Caco-2 (cell line): ENCODE data around the gene VTI1A. TPM values are rescaled to one million over a fixed set of nuclear protein-coding genes. Genes with fewer than 3 reads are reported as not detected.

Experiments used
- BruUV-seq: library from RNA; stranded (reverse); fragments of 400-500 nt; replicated peaks from 2 replicates; lab custom pipeline; 2021; lab: Mats Ljungman, UMichigan
- CTCF ChIA-PET: fragments of 300-600 bp; sonication (Branson Sonifier 250); formaldehyde crosslinking; loops from one replicate; lab custom pipeline; 2022; ENCODE audit warnings: antibody characterized with exemption; lab: Charles Lee
- POLR2A ChIA-PET: fragments of 300-600 bp; sonication (Branson Sonifier 250); formaldehyde crosslinking; loops from one replicate; lab custom pipeline; 2022; ENCODE audit warnings: antibody characterized with exemption; lab: Charles Lee
- DNase-seq, 2 experiments: peaks; one replicate each; pipeline versions ENCODE4 v3.0.0 to v3.0.0-alpha.2; 2020 to 2022
- H3K27me3 ChIP-seq: replicated peaks from 2 replicates; pipeline ENCODE4 v1.6.0; 2011; ENCODE audit warnings: low read length; ENCODE audit not compliant: control insufficient read depth, insufficient read depth
- H3K36me3 ChIP-seq: 2 replicates; pipeline ENCODE4 v1.5.1; 2011; ENCODE audit warnings: low read length; ENCODE audit not compliant: control insufficient read depth, insufficient read depth
- H3K4me1 ChIP-seq: fragments of 250-450 bp; sonication (Bioruptor Pico); 2 replicates; pipeline ENCODE4 v1.5.1; 2020; ENCODE audit warnings: mild to moderate bottlenecking
- H3K4me3 ChIP-seq: 2 replicates; pipeline ENCODE4 v1.5.1; 2011; ENCODE audit warnings: low read depth, mild to moderate bottlenecking, control low read depth, low read length
- H3K9me3 ChIP-seq: fragments of 250-450 bp; sonication (Bioruptor Pico); 2 replicates; pipeline ENCODE4 v1.5.1; 2020; ENCODE audit warnings: mild to moderate bottlenecking, moderate library complexity
- H3K27ac Mint-ChIP-seq: one replicate; pipeline ENCODE4 v1.8.0; 2022; ENCODE audit warnings: mixed read lengths; ENCODE audit not compliant: unreplicated experiment
- H3K27me3 Mint-ChIP-seq: one replicate; pipeline ENCODE4 v1.8.0; 2022; ENCODE audit warnings: mixed read lengths; ENCODE audit not compliant: insufficient read depth, unreplicated experiment
- H3K36me3 Mint-ChIP-seq: one replicate; pipeline ENCODE4 v1.8.0; 2022; ENCODE audit warnings: mild to moderate bottlenecking, mixed read lengths; ENCODE audit not compliant: insufficient read depth, unreplicated experiment
- H3K4me1 Mint-ChIP-seq: one replicate; pipeline ENCODE4 v1.8.0; 2022; ENCODE audit warnings: low read depth, mixed read lengths; ENCODE audit not compliant: unreplicated experiment
- H3K4me3 Mint-ChIP-seq: one replicate; pipeline ENCODE4 v1.8.0; 2022; ENCODE audit warnings: mild to moderate bottlenecking, moderate library complexity, mixed read lengths; ENCODE audit not compliant: unreplicated experiment
- H3K9me3 Mint-ChIP-seq: one replicate; pipeline ENCODE4 v1.8.0; 2022; ENCODE audit warnings: mixed read lengths; ENCODE audit not compliant: unreplicated experiment
- intact Hi-C: fragments of 100-400 bp; cut with micrococcal nuclease; formaldehyde crosslinking; loops from one replicate; pipeline ENCODE4 v1.10.0; 2022; ENCODE audit not compliant: unreplicated experiment
- total RNA-seq: library from RNA; stranded (reverse); gene quantifications from 2 replicates; pipeline ENCODE4 v1.2.3, GENCODE V29; 2022
- TF ChIP-seq, protein P1 (sequence below), 2 experiments: fragments of 200-600 bp in 1 of 2; IDR thresholded peaks; 1 replicate in 1 of 2; 2 replicates in 1 of 2; pipeline versions ENCODE4 v1.5.1 to v1.8.0; 2011 to 2022; ENCODE audit warnings: antibody characterized with exemption in 1 of 2, control low read depth in 1 of 2, inconsistent platforms in 1 of 2, low read depth in 1 of 2, low read length in 1 of 2, mild to moderate bottlenecking in 1 of 2, moderate library complexity in 1 of 2; ENCODE audit not compliant: insufficient read depth in 1 of 2, severe bottlenecking in 1 of 2, unreplicated experiment in 1 of 2

The VTI1A gene
- total RNA-seq, 1 experiment from 2014 or later, result 45.6 TPM

DNA sequence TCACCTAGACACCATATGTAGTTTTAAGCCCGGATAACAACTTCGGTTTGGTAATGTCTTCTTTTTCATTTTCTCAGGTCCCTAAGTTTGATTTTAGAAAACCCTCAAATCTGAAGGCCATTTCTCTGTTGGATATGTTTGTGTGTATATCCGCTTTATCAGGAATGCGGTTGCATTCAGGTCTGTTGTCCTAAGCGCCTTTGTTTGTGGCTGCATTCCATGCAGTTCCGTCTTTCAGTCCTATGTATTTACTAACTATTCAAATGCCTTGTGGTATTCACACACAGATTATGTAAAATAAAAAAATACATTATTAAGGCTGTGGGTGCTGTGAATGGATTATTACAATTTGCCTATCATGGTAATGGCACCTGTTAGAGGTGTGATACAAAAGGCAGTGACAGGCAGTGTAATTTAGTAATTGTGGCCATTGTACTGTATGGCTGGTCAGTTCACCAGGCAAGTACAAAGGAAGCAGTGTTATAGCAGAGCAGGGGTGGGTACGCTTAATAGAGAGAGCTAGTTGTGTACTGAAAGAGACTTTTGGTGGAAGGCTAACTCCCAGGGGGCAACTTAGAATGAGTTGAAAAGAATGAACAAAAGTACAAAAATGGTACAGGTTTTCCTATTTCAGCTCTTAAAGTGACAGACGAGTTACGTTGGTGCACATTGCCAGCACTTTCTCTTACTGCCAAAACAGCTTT lies 136.4 kb downstream of the VTI1A start:
- intact Hi-C loops, result no loop called here
- H3K36me3 Mint-ChIP-seq, result no peaks in the 10 kb centered on the region
- H3K27me3 Mint-ChIP-seq, result no peaks in the 10 kb centered on the region
- no TSS peak for BruUV-seq
- H3K36me3 ChIP-seq, result no peaks in the 10 kb centered on the region
- no peaks in the 10 kb centered on the region for H3K9me3 ChIP-seq
- no peaks in the 10 kb centered on the region for H3K27me3 ChIP-seq
- TF ChIP-seq, protein P1, sequence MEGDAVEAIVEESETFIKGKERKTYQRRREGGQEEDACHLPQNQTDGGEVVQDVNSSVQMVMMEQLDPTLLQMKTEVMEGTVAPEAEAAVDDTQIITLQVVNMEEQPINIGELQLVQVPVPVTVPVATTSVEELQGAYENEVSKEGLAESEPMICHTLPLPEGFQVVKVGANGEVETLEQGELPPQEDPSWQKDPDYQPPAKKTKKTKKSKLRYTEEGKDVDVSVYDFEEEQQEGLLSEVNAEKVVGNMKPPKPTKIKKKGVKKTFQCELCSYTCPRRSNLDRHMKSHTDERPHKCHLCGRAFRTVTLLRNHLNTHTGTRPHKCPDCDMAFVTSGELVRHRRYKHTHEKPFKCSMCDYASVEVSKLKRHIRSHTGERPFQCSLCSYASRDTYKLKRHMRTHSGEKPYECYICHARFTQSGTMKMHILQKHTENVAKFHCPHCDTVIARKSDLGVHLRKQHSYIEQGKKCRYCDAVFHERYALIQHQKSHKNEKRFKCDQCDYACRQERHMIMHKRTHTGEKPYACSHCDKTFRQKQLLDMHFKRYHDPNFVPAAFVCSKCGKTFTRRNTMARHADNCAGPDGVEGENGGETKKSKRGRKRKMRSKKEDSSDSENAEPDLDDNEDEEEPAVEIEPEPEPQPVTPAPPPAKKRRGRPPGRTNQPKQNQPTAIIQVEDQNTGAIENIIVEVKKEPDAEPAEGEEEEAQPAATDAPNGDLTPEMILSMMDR (IDR thresholded peaks at IDR 0.05; ENCODE audit: insufficient read depth in 1 of 2, low read depth in 1 of 2, low read length in 1 of 2, severe bottlenecking in 1 of 2, unreplicated experiment in 1 of 2), result no peak
- no peak overlapping the region for H3K27ac Mint-ChIP-seq
- no peaks in the 10 kb centered on the region for H3K9me3 Mint-ChIP-seq
- no peak overlapping the region for H3K4me3 ChIP-seq
- ChIA-PET POLR2A (no interaction called here), CTCF (no interaction called here)
- H3K4me1 ChIP-seq, result 0 out of 2 replicates have a peak, but pooled peaks cover 4% of the 10 kb centered on the region
- no peak overlapping the region for H3K4me3 Mint-ChIP-seq
- peaks cover 9% of the 10 kb centered on the region for H3K4me1 Mint-ChIP-seq
- DNase-seq, result no peak

- POLR2A ChIA-PET, result no interaction called here
- H3K4me1 ChIP-seq, result 0 out of 2 replicates have a peak, but pooled peaks cover 4% of the 10 kb centered on the region
- H3K4me1 Mint-ChIP-seq, result peaks cover 9% of the 10 kb centered on the region
- no peak for DNase-seq
- TF ChIP-seq, protein P1 (IDR thresholded peaks at IDR 0.05; ENCODE audit: insufficient read depth in 1 of 2, low read depth in 1 of 2, low read length in 1 of 2, severe bottlenecking in 1 of 2, unreplicated experiment in 1 of 2), result no peak
- H3K36me3 Mint-ChIP-seq, result no peaks in the 10 kb centered on the region
- H3K9me3 ChIP-seq, result no peaks in the 10 kb centered on the region
- H3K27me3 ChIP-seq, result no peaks in the 10 kb centered on the region
- H3K4me3 ChIP-seq, result no peak overlapping the region
- no peak overlapping the region for H3K4me3 Mint-ChIP-seq
- intact Hi-C loops, result no loop called here
- no peaks in the 10 kb centered on the region for H3K27me3 Mint-ChIP-seq
- H3K36me3 ChIP-seq, result no peaks in the 10 kb centered on the region
- no peak overlapping the region for H3K27ac Mint-ChIP-seq
- no TSS peak for BruUV-seq
- no peaks in the 10 kb centered on the region for H3K9me3 Mint-ChIP-seq
- CTCF ChIA-PET, result interaction anchor here (0.6 kb wide), 1 partner anchor 258 kb away, joined by 3 read pairs; no protein-coding TSS in a partner anchor
Observed at GRCh38 chr10:112584276-112584675, 137.3 kb downstream of the VTI1A start.

DNA sequence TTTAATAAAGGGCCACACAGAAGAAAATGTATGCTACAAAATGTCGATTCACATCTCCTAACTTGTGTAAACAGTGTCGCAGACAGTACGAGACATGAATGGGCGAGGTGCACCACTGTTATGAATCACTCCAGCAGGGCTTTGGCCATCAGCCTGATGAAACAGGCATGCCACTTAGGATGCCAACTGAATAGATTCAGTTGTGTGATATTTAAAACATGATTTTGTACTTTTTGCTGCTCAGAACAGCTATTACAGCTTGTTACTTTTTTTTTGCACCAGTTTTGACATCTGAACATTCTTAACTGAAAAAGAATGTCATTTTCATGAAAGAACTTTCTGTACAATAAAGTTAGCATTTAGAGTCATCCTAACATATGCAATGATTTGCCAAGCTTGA lies 138.1 kb downstream of the VTI1A start:
- H3K4me1 ChIP-seq, result 0 out of 2 replicates have a peak, but pooled peaks cover 4% of the 10 kb centered on the region
- Mint-ChIP-seq H3K27ac (no peak overlapping the region), H3K4me3 (no peak overlapping the region), H3K27me3 (no peaks in the 10 kb centered on the region), H3K4me1 (peaks cover 9% of the 10 kb centered on the region), H3K36me3 (no peaks in the 10 kb centered on the region), H3K9me3 (no peaks in the 10 kb centered on the region)
- H3K27me3 ChIP-seq, result no peaks in the 10 kb centered on the region
- no peaks in the 10 kb centered on the region for H3K36me3 ChIP-seq
- DNase-seq, result no peak
- ChIA-PET CTCF (interaction anchor here (0.6 kb wide), 1 partner anchor 257 kb away, joined by 3 read pairs; no protein-coding TSS in a partner anchor), POLR2A (no interaction called here)
- intact Hi-C loops, result no loop called here
- TF ChIP-seq, protein P1 (IDR thresholded peaks at IDR 0.05; ENCODE audit: insufficient read depth in 1 of 2, low read depth in 1 of 2, low read length in 1 of 2, severe bottlenecking in 1 of 2, unreplicated experiment in 1 of 2), result no peak
- no TSS peak for BruUV-seq
- no peaks in the 10 kb centered on the region for H3K9me3 ChIP-seq
- no peak overlapping the region for H3K4me3 ChIP-seq
